Dermis blood vessel endothelial cell (primary cell): Measurements from ENCODE around the gene SCAF4. TPM values are rescaled to one million over a fixed set of nuclear protein-coding genes. Genes with fewer than 3 reads are reported as not detected.
A peak's percentile ranks its signal among the peaks of the same experiment; 100 is the strongest.
"Not testable (repeated sequence)": the region's sequence is repeated elsewhere in the genome, so short reads cannot be mapped to it uniquely, and the experiment has no call there.

ENCODE experiments used
- DNase-seq: peaks from one replicate; pipeline ENCODE4 v3.0.0; 2010
- total RNA-seq: library from RNA; depleted of rRNA; stranded (reverse); fragments of >200 nt; gene quantifications from 2 replicates; pipeline ENCODE4 v1.2.3, GENCODE V29; 2014

The SCAF4 gene
- 5.3 and 6.3 TPM in 2 replicates for total RNA-seq

GRCh38 chr21:31731857-31732596, at the start of gene SCAF4:
SCAF4 (minus strand) TSS chr21:31732118; CDS start chr21:31731692, 426 bp downstream.
- DNase-seq: peak; percentile 91

- no peak for DNase-seq
Observed at GRCh38 chr21:31780944-31781343, 49.0 kb upstream of the SCAF4 start.

GRCh38 chr21:31778546-31778945, 46.6 kb upstream of the SCAF4 start:
- no peak for DNase-seq

- DNase-seq: no peak
Observed at GRCh38 chr21:31777857-31778256, 45.9 kb upstream of the SCAF4 start.

- DNase-seq: no peak
Observed at GRCh38 chr21:31774031-31774430, 42.1 kb upstream of the SCAF4 start.

- no peak for DNase-seq
Observed at GRCh38 chr21:31772674-31773555, 41.0 kb upstream of the SCAF4 start.

GRCh38 chr21:31771685-31772084, 39.8 kb upstream of the SCAF4 start:
- DNase-seq: no peak

- DNase-seq: no peak
Observed at GRCh38 chr21:31768710-31769109, 36.8 kb upstream of the SCAF4 start.

GRCh38 chr21:31766899-31767298, 35.0 kb upstream of the SCAF4 start:
- DNase-seq: no peak

- DNase-seq: not testable (repeated sequence)
Observed at GRCh38 chr21:31765850-31766249, 33.9 kb upstream of the SCAF4 start.

GRCh38 chr21:31760931-31761330, 29.0 kb upstream of the SCAF4 start:
- no peak for DNase-seq

GRCh38 chr21:31756787-31757186, 24.9 kb upstream of the SCAF4 start:
- DNase-seq: no peak

- no peak for DNase-seq
Observed at GRCh38 chr21:31755027-31755426, 23.1 kb upstream of the SCAF4 start.

GRCh38 chr21:31754708-31754960, 22.7 kb upstream of the SCAF4 start:
- no peak for DNase-seq

- no peak for DNase-seq
Observed at GRCh38 chr21:31753949-31754707, 22.2 kb upstream of the SCAF4 start.

- no peak for DNase-seq
Observed at GRCh38 chr21:31752967-31753366, 21.0 kb upstream of the SCAF4 start.

- no peak for DNase-seq
Observed at GRCh38 chr21:31752352-31752751, 20.4 kb upstream of the SCAF4 start.

- no peak for DNase-seq
Observed at GRCh38 chr21:31750843-31751242, 18.9 kb upstream of the SCAF4 start.

- DNase-seq: no peak
Observed at GRCh38 chr21:31744182-31744800, 12.4 kb upstream of the SCAF4 start.

GRCh38 chr21:31743712-31744111, 11.8 kb upstream of the SCAF4 start:
- DNase-seq: no peak

GRCh38 chr21:31741116-31741515, 9.2 kb upstream of the SCAF4 start:
- DNase-seq: no peak

GRCh38 chr21:31737586-31738397, 5.9 kb upstream of the SCAF4 start:
- not testable (repeated sequence) for DNase-seq
